CD4-positive, alpha-beta T cell treated with Interleukin-6 at 100 ng/mL for 8 hours (primary cell): ENCODE data around the gene EBF3.
"Not testable (repeated sequence)": the region's sequence is repeated elsewhere in the genome, so short reads cannot be mapped to it uniquely, and the experiment has no call there.

Experiments
- DNase-seq: peaks from one replicate; pipeline ENCODE4 v3.0.0-alpha.2; 2020; ENCODE audit warnings: mixed read lengths, low spot score

The EBF3 gene

GRCh38 chr10:129929343-129930292, 34.5 kb downstream of the EBF3 start:
- no peak for DNase-seq

DNA sequence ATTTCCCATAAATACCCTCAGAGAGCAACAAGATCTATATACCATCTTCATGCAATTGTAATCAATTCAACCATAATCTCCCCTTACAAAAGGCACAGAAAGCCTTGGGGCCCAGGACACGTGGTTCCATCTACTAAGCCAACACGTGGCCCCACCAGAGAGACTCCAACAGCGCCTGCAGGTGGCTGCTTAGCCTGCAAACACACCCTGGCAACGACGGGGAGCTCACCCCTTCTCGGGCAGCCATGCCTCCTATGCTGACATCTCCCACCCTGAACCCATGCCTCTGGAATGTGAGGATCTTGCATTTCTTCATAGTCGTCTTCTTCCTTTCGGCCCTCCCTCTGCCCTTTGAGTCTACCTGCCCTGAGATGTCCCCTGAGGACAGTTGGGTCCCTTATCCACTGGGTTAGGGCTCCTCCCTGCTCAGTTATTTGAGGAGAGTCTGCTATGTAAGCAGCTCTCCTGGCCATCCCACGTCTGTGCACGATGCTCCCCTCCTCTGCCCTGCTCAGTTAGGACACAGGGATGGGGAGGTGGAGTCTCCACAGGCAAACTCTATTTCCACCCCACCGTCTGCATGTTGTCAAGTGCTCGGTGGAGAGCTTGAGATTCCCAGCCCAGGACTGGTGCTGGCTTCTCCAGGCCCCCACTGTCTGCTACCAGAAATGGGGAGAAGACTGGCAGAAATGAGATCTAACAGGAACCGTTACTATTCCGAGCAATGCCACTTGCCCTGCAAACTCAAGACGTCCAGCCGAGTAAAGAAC, 36.5 kb downstream of the EBF3 start:
- no peak for DNase-seq

DNA sequence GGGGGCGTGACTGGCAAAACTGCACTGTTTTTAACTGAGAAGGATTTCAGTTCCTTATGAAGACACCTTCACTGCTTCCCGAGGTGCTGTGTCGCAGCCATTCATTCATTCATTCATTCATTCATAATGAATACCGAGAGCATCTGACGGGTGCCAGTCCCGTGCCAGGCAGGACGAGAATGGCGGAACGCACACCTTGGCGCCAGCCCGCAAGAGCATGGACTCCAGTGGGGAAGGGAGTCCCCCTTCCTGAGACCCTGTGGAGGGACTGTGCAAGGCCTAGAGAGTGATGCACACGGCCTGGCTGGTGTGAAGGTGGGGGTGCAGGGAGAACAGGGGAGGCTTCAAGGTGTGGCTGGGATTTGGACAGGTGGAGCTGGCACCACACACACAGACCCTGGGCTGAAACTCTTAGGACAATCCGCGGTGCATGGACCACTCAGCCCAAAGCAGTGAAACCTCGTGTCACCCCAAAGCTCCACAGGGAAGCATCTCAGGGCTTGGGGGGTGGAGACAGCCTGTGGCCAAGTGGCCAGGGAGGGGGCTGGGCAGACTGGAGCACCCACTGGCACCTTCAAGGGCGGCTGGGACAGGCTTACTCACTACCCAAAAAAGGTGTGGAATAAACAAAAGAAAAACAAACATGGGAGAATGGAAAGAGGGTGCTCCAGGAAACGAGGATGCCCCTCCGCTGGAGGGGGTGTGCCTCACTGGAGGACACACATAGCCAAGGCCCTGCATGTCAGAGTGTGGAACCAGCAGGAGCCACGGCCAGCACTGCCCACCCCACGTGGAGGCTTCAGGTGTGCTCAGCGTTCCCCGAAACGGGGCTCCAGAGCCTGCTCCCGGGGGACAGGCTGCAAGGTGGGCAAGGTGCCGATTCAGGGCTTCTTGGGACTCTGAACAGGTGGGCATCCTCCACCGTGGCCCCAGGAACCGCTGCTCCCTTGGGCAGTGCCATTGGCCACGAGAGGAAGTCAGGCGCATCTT, 37.7 kb downstream of the EBF3 start:
- DNase-seq: no peak

DNA sequence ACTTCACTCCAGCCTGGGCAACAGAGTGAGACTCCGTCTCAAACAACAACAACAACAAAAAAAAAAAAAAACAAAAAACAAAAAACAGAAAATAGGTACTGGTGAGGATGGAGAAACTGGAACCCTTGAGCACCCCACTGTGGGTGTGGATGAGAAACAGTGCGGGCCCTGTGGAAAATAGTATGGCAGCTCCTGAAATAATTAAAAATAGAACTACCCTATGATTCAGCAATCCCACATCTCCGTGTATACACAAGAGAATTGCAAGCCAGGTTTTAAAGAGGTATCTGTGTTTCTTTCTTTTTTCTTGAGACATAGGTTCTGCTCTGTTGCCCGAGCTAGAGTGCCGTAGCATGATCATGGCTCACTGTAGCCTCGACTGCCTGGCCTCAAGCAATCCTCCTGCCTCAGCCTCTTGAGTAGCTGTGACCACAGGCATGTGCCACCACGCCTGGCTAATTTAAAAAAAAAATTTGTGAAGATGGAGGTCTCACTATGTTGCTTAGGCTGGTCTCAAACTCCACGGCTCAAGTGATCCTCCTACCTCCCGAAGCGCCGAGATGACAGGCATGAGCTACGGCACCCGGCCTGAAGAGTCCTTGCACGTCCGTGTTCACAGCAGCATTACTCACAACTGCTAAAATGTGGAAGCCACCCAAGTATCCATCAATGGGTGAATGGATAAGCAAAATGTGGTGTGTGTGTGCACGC, 39.5 kb downstream of the EBF3 start:
- DNase-seq: no peak

DNA sequence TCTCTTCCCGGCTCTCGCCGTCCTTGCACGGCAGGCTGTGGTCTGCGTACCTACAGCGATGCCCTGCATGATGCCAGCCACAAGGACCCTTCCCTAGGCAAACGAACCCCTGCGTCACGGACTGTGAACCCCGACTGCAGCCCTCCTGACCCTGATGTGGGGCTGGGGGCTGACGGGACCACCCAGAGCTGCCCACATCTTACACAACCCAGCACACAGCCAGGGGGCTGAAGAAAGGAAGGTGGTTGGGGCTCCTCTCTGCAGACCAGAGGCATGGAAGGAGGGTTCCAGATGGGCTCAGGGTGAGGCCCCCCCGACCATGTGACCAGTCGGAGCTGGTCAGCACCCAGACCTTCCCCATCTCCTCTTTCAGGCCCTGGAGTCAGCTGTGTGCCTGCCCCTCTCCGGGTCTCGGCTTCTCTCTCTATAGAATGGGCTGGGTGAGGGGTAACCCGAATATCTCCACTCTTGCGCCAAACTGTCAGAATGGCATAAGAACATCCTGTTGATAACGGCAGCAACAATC, 41.4 kb downstream of the EBF3 start:
- no peak for DNase-seq

DNA sequence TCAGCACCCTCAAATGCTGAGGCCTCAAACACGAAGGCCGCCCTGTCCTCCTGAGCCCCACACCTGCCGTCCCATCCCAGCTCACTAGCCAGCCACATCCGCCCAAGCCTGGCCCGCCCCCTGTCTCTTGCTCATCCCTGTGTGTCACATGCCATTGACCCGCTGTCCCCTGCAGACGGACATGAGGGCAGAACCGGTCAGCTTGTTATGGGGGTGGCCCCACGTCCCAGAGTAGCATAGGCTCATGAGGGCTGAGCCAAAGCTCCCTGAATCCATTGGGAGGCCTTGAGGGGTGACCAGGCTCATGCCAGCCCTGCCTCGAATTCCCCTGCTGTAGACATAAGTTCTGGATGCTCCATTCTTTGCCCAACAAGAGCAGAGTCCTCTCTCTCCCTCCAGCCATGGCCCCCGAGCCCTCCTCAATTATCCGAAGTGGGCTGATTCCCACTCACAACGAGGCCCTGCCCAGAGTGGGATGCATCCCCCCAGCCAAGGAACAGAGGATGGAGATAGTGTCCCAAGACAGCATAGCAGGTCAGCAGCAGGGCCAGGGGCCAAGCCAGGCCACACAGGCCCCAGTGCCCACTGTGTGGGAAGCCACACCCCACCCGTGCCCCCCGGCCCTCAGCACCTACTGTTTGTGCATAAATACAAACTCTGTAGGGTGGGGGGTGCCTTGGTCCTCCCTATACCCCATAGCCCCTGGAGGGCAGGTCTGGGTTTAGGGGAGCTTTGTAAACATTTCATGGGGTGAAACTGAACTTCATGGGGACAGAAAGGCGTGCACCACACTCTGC, 42.1 kb downstream of the EBF3 start:
- no peak for DNase-seq

DNA sequence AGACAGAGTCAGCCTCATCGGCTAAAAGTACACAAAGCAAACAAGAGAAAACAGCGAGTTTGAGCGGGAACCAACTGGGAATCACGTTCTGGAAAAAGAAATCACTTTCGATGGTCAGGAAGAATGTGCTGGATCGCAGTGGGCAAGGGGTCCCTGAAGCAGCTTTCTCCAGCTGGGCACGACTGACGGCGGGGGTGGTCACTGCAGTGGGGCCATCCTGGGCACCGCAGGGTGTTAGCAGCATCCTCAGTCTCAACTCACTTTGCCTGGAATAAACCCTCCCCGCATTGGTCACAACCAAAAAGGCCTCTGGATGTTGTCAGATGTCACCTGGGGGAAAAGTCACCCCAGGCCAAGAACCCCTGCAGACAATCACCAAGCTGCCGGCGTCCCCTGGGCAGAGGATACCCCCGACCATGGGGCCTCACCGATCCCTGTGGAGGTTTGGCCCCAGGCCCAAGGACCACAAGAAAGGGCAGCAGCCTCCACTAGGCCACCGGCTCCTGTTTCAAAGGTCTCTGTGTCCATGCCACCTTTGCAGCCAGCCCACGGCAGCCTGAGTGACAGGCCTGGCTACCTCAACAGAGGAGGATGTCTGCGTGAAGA, 42.9 kb downstream of the EBF3 start:
- no peak for DNase-seq

- not testable (repeated sequence) for DNase-seq
These were observed 43.9 kb downstream of the EBF3 start for GRCh38 chr10:129920187-129920586.

GRCh38 chr10:129919358-129919757, 44.7 kb downstream of the EBF3 start:
- DNase-seq: no peak

DNA sequence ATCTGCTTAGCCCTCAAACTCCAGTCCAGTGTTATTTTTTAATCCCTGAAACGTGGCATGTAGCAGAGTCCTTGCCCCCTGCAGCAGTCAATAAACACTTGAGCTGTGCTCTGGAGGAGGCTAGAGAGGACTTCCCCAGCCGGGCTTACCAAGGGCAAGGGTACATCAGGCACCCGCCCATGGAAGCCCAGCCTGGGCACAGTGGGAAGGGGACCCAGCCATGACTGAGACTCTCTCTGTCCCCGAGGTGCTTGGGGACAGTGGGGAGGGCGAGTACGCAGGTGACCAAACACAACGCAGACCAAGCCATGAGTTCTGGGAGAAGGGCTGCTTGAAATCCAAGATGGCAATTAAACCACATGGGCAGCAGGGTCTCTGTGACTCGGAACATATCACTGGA, 45.2 kb downstream of the EBF3 start:
- DNase-seq: no peak

- no peak for DNase-seq
These were observed 45.7 kb downstream of the EBF3 start for GRCh38 chr10:129918401-129918800.

DNA sequence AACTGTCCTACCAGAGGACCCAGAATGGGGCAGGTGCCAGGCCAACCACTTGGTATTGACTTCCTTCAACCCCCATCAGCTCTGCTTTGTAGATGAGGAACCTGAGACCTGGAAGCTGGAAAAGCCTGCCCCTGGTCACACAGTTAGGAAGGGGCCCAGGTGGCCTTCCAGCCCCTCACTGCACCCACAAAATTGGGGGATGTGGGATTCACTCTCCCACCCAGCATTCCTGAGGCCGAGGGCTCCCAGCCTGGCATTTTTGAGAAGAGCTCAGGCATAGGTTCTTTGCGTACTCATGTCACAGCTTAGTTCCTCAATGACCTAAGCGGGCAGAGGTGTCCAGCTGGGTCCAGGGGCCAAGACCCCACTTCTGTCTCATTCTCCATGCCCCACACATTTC, 46.1 kb downstream of the EBF3 start:
- DNase-seq: no peak

DNA sequence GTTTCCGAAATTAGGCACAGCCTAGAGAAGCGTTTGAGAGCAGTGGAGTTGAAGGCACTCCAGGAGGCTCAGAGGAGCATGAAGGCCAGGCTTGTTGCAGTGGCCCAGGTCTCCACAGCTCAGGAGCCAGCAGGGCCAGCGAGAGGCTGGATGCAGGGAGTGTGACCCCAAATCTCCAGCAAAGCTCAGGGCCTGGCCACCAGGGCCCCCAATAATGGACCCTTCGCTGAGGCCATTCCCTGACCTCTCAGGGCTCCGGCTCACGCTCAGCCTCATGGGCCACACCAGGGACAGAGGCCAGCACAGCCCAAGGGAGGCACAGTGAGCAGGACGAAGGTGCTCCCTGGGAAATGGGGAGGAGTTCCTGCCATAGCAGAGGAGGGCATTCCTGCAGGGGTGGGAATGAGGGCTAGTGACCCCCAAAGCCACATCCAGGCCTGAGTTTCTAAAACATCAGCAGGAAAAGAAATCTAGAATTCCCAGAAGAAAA, 47.5 kb downstream of the EBF3 start:
- DNase-seq: no peak

DNA sequence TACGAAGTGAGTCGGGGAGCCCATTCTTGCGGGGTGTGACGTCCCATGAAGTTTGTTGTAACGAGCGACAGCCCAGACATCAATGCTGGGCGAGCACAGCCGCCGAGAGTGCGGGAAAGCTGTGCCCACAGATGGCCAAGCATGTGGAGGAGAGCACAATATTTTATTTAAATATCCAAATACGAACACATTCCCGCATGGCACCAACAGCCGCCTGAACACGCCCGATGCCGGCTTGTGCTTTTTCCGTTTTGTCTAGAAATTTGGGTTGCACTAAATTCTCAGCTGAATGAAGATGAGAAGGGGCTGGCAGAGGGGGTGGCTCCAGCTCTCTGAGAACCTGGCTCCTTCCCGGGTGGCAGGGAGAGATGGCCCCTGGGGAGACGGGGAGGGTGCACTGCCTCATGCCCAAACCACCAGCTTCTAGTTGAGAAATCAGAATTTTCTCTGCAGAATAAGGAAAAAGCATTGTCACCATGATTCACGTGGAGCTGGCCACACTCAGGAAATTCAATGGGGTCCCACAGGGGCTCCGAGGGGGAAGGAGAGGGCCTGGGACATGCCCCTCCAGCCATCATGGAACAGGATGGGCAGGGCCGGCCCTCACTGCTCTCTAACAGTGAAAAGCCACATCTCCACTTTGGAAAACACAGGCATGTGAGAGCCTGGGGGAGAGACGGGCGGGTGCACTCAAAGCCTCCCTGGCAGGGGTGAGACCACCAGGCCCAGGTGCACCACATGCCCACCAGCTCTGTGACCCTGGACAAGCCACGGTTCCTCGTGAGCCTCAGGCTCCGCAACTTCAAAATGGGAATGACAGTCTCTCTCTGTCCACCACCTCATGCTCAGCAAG, 48.3 kb downstream of the EBF3 start:
- DNase-seq: no peak

DNA sequence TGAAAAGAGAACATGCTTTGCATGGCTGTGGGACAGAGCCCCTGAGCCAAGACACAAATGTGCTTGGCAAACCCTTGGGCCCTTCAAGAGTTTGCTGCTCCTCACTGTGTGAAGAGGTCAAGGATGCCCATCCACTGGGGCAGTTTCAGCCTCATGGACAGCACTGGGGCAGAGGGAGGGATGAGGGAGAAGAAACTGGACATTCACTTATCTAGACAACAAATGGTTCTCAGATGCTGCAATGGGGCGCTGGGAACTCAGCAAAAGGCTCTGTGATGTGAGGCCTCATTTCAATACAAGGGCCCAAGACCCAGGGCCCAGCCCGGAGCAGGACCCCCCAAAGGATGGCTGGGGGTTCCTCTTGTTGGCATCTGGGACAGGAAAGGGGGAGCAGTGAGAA, 49.1 kb downstream of the EBF3 start:
- no peak for DNase-seq

DNA sequence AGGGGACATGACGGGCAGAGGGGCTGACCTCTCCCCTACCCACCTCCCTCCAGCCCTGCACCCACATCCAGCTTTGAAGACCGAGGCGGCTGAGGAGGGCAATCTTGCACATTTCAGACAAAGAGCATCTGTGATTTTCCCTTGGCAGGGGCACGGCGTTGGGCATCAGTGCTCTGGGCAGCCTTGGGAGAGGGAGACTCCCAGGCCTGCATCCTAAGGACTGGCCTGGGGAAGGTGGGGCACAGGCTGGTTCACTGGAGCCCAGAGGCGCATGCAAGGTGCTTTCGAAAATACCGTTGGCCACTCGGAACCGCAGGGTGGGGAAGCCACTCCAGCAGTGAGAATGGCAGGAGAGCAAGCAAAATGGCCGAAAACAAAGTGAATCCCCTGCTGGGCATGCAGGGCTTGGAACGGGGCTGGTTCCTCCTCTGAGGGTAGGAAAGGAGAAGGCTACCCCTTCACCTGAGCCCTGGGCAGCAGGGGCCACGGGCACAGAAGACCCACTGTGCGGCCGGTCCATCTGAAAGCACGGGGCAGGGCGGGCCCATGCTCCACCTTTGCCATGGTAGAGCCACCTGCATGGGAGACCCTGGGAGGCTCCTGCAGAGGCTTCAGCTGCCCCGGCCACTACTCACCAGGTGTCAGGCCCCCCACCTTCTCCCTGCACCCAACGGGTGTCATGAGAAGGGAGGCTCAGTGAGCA, 49.8 kb downstream of the EBF3 start:
- no peak for DNase-seq

DNA sequence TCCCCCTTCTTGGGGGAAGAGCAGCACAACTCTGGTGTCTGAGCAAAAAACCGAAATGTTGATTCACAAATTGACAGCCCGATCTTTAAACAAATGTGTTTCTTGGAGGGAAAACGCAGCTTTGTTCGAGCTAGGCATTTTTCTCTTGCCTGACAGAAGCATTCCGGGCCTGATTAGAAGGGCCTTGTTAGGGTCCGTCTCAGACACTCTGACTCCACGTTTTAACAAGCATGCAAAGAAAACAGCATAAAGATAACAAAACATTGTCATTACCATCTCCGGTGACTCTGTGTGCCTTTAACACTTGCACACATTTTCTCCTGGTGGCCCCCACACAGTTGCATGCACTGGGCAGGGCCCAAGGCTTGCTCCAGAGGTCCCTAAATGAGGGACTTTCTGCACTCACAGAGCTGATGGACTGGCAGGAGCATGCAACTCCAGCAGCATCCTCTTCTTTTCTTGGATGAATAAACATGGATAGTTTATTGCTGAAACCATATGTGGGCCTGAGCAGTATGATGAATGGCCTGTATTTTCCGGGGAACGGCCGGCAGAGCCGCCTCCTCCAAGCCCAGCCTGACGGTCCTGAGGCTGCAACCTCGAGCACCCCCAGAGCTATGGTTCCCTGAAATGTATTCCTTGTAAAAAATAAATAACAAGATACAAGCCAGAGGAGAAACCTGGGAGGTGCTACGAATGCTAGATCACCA, 50.9 kb downstream of the EBF3 start:
- DNase-seq: no peak
